SK-N-SH (cell line): ENCODE results near the gene THSD4.

Experiments used
- EP300 ChIP-seq, 2 experiments: IDR thresholded peaks; 2 replicates each; pipeline versions ENCODE4 v1.4.0 to v1.6.1; 2012; ENCODE audit warnings: borderline replicate concordance in 1 of 2, low read depth in 1 of 2, low read length in 1 of 2
- EZH2phosphoT487 ChIP-seq: fragments of 200-600 bp; sonication (generic); IDR thresholded peaks from 2 replicates; pipeline ENCODE4 v1.6.1; 2017; ENCODE audit warnings: low read depth, mixed run types, mild to moderate bottlenecking, antibody characterized with exemption, moderate library complexity, borderline replicate concordance
- FOXJ3 ChIP-seq: sonication (generic); formaldehyde crosslinking; IDR thresholded peaks from 2 replicates; pipeline ENCODE4 v1.5.1; 2020; ENCODE audit warnings: mild to moderate bottlenecking, missing genetic modification reagents
- RAD21 ChIP-seq: IDR thresholded peaks from 2 replicates; pipeline ENCODE4 v1.6.1; 2012; ENCODE audit warnings: mild to moderate bottlenecking, low read length
- YY1 ChIP-seq: IDR thresholded peaks from 2 replicates; pipeline ENCODE4 v1.4.0; 2012; ENCODE audit warnings: low read depth, mild to moderate bottlenecking
- TF ChIP-seq, protein P1 (sequence below): fragments of 200-600 bp; sonication (generic); IDR thresholded peaks from 2 replicates; pipeline ENCODE4 v1.6.1; 2017; ENCODE audit warnings: antibody characterized with exemption, mild to moderate bottlenecking, moderate library complexity

DNA sequence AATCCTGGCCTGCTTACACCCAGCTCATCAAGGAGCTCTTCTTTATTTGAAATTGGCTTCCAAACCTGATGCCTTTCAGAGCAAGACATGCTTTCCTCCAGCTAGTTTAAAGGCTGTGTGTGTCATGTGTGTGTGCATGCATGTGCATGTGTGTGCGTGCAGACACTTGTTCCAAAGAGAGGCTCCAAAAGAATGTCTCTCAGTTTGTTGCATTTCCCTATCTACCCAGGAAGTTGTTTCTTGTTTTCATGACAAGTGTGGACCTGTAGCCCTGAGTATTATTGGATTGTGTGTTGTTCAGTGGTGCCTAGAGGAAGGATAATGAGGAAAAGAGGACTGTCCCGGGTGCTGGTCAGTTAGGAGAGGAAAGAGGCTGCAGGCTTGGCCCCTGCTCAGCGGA lies 240.0 kb downstream of the THSD4 start:
- TF ChIP-seq, protein P1, sequence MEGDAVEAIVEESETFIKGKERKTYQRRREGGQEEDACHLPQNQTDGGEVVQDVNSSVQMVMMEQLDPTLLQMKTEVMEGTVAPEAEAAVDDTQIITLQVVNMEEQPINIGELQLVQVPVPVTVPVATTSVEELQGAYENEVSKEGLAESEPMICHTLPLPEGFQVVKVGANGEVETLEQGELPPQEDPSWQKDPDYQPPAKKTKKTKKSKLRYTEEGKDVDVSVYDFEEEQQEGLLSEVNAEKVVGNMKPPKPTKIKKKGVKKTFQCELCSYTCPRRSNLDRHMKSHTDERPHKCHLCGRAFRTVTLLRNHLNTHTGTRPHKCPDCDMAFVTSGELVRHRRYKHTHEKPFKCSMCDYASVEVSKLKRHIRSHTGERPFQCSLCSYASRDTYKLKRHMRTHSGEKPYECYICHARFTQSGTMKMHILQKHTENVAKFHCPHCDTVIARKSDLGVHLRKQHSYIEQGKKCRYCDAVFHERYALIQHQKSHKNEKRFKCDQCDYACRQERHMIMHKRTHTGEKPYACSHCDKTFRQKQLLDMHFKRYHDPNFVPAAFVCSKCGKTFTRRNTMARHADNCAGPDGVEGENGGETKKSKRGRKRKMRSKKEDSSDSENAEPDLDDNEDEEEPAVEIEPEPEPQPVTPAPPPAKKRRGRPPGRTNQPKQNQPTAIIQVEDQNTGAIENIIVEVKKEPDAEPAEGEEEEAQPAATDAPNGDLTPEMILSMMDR, result no peak
- TF ChIP-seq EZH2phosphoT487 (no peak), RAD21 (no peak), FOXJ3 (CRISPR knock-in tag) (no peak), YY1 (no peak), EP300 (IDR thresholded peaks at IDR 0.05; ENCODE audit: borderline replicate concordance in 1 of 2, low read depth in 1 of 2, low read length in 1 of 2) (no peak)
